Activated CD4-positive, CD25-positive, alpha-beta regulatory T cell treated with anti-CD3 and anti-CD28 coated beads, Interleukin-2, amount 50 U/mL, for 16 hours (primary cell): ENCODE measurements around the gene SUPT20H.

Experiments
- DNase-seq: peaks from one replicate; pipeline ENCODE4 v3.0.0-alpha.2; 2020; ENCODE audit warnings: low read depth, low spot score

SUPT20H gene

DNA sequence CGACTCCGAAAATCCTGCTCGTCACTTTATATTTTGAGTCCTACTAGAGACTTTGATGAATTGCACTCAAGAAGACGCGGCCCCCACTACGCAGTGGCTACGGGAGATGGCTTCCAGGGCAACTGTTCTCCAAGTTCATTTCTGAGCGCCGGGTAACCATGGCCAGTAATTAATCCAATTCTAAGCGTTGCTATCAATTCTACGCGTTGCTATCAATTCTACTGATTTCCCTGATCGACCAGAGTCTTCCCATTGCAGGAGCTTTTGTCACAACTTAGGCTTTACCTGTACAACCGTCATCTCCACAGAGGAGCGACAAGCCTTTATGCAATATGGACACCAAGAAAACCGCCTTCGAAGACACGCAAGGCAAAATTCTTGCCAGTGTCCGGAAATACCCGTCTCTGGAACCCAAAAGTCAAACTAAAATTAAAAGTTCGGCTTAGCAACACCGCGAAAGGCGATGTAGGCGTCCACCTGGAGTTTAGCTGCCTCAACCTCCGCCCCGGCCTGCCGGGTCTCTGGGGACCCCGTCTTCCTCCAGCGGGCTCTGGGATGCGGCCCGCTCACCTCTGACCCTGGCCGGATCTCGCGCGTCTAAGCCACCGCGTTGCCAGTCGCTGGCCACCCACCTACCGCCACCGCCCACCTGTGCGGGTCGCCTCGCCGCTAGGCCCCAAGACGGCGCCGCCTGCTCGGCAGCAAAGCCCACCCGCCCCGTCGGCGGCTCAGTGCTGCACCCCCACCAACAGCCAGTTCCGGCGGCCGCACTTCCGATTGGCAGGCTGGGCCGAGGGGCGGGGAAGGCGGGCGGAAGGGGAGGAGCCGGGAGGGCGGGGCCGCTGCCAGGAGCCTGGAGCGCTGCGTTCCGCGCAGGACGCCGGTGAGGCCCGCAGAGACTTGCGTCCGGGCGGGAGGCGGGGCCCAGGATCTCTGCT lies at the start of gene SUPT20H:
TSS of gene SUPT20H (minus strand) at position 779 of the 938 bp plus-strand sequence. CDS start 8,198 bp downstream, outside the sequence.
- peak; percentile 85 for DNase-seq

GRCh38 chr13:37109051-37109678 lies 49.7 kb upstream of the SUPT20H start:
- DNase-seq, result no peak

GRCh38 chr13:37107868-37108267 lies 48.4 kb upstream of the SUPT20H start:
- DNase-seq, result no peak

GRCh38 chr13:37107456-37107855 lies 48.0 kb upstream of the SUPT20H start:
- DNase-seq, result no peak

- DNase-seq, result no peak
Measured at GRCh38 chr13:37106642-37107041, 47.2 kb upstream of the SUPT20H start.

DNA sequence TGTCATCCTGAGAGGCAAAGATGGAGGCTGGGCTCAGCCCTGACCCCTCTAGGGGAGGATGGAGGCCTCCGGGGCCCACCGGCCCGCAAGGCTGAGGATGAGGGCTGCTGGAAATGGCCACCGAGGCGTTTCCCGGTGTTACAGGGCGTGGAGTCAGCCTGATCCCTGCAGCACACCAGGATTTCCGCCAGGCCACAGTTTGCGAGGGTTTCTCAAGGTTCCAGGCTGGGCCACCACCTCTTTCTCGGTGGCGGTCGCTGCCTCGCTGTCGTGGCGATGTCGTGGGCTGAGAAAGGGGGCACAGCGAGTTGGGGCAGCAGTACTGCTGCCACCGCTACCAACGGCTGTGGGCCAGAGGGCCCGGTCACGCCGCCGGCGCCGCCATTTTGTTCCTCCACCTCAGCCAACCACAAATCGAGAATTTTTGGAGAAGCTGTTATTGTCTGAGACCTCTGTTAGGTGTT lies 45.8 kb upstream of the SUPT20H start, which contains the start of gene CSNK1A1L:
TSS of gene CSNK1A1L (minus strand) at position 414 of the 464 bp plus-strand sequence. CDS start at position 6, 408 bp downstream.
- DNase-seq, result no peak

DNA sequence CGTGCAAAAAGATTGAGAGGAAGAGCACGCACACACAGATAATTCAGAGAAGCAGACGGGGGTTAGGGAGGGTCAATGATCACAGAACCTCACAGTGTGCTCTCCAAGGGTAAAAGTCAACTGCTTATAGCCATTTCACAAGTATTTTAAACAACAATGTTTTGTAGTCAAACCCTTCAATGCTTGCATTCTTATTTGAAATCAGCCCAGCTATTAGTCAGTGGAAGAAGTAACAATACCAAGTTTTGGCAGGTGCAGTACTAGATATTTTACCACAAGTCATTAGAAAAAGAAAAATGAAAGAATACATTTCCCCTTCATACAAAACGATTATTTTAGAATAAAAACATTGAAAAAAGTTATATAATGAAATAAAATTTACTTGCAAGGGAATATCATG lies 43.4 kb upstream of the SUPT20H start:
- DNase-seq, result no peak

- DNase-seq, result no peak
Measured at GRCh38 chr13:37101201-37101600, 41.7 kb upstream of the SUPT20H start.

- DNase-seq, result no peak
Measured at GRCh38 chr13:37100731-37101130, 41.2 kb upstream of the SUPT20H start.

DNA sequence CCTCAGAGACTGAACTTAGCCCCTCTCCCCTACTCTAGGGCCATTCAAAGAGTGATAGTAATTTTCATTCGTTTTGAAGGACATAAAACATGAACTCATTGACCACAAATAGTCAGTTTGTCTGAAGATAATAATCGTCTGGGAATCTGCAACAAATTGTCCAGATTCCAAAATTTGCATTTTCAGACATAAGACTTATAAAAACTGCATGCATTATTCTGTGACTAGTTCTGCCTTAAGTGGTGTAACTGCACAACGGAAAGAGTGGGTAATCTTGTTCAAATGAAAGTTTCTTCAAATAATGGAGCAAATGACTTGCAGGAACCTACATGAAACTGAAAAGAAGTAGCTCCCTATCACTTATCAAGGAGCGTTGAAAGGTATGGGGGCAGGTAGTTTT lies 37.6 kb upstream of the SUPT20H start:
- no peak for DNase-seq

GRCh38 chr13:37094840-37095239 lies 35.4 kb upstream of the SUPT20H start:
- DNase-seq, result no peak

DNA sequence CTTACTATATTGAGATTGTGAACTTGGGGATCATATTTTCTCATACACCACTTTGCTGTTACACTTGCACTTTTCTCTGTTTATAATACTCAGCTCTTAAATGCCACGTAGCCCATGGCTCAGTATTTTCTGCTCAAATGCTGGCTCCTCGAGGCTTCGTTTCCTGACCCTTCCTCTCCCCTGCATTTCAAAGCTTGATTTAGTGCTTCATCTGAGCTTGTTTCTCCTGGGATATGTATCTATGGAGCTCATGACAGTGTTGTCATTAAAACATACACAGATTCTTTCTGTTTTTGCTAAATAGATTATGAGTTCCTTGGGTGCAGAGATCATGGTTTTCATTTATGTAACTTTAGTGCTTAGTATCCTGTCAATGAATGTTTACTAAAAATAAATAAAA lies 34.6 kb upstream of the SUPT20H start:
- no peak for DNase-seq

DNA sequence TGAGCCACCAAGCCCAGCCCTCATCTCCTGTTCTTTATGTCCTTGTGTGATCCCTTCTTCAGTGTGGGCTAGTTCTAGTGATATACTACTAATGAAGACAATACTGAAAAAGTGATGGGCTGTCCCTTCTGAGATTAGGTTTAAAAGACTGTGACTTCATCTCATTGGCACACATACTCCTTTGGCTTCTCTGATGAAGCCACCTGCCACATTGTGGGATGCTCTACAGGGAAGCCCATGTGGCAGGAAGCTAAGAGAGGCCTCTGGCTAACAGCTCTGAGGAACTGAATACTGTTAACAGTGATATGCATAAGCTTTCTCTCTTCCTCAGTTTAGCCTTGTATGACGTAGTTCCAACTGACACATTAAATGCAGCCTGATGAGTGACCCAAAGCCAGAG lies 32.3 kb upstream of the SUPT20H start:
- DNase-seq, result no peak

GRCh38 chr13:37090912-37091311 lies 31.4 kb upstream of the SUPT20H start:
- DNase-seq, result no peak

GRCh38 chr13:37089495-37089894 lies 30.0 kb upstream of the SUPT20H start:
- no peak for DNase-seq

DNA sequence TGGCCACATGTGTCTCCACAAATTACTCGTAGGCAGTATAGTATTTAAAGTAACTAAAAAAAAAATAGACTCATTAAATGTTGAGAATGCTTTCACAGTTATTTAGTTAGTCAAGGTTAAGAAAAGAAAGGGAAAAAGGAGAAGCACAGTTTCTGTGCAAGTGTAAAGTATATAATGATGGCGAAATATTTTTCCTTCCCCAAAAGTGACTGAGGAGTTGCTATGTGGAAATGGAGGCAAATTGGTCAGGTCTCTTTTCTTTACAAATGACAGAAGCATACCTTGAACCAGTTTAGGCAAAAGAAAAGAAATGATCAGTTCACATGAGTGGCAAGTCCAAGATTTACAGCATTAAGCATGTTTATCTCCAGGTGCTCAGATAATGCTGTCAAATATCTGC lies 28.0 kb upstream of the SUPT20H start:
- no peak for DNase-seq

DNA sequence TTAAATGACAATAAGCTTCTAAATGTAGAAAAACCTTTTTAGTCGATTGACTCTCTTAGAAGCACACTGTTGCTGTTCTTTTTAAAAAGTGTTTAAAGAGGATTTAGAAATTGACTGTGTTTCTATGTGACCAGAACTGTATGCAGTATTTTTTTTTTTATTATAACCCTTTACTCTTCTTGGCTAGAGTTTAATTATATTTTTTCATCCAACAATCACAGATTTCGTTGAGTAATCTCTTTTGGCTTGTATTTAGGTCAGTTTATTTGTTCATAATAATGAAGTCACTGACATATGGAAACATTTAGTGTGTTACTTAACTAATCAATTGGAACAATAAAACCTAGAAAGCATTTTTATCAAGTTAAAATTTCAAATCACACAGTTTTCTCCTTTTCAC lies 26.1 kb upstream of the SUPT20H start:
- no peak for DNase-seq

- DNase-seq, result no peak
Measured at GRCh38 chr13:37076818-37077217, 17.3 kb upstream of the SUPT20H start.

- DNase-seq, result no peak
Measured at GRCh38 chr13:37075164-37075563, 15.7 kb upstream of the SUPT20H start.

DNA sequence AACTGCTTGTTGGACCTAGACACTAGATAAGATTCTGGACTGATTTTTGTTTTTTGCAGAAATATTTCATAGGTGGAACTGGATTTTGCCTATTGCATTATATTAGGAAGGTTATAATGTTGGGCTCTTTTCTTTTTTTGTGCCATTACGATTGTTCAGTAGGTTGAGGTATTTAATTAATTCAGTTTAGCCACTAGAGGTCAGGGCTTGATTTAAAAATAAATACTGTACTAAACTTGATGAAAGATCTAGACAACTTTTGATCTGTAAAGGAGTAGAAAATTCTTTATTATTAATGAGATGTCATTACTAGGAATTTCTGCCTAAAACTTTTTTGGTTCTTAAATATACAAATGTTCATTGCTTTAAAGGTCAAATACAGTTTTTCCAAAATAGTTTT lies 15.2 kb upstream of the SUPT20H start:
- DNase-seq, result no peak

DNA sequence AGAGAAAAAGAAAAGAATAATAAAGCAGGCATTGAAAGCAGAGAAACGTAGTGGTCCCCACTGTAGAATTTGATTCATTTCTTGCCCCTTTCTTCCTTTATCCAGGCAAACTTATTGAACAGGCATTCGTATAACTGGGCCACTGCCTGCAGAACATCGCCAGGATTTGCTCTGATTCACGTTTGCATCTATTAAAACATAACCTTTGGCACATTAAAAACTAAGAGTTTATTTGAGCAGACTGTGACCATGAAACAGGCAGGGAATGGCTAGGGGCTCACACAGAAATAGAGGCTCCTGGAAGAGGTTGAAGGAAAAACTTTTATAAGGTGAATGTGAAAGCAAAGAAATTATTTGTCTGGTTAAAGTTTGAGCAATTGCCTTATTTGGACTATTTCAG lies 12.5 kb upstream of the SUPT20H start:
- DNase-seq, result no peak

GRCh38 chr13:37070956-37071355 lies 11.5 kb upstream of the SUPT20H start:
- DNase-seq, result no peak
